PC-9 (cell line): Measurements from ENCODE around the gene NCOR2.

ENCODE experiments used
- EZH2 ChIP-seq: fragments of 200-600 bp; sonication (generic); IDR thresholded peaks from 2 replicates; pipeline ENCODE4 v1.8.0; 2017; ENCODE audit warnings: antibody characterized with exemption, low read depth
- TF ChIP-seq, protein P1 (sequence below): fragments of 200-600 bp; sonication (generic); conservative IDR thresholded peaks from 2 replicates; pipeline ENCODE4 v1.6.1; 2017; ENCODE audit warnings: mixed run types, antibody characterized with exemption, mild to moderate bottlenecking, moderate library complexity

GRCh38 chr12:124541322-124541721, 26.1 kb downstream of the NCOR2 start:
- TF ChIP-seq, protein P1, sequence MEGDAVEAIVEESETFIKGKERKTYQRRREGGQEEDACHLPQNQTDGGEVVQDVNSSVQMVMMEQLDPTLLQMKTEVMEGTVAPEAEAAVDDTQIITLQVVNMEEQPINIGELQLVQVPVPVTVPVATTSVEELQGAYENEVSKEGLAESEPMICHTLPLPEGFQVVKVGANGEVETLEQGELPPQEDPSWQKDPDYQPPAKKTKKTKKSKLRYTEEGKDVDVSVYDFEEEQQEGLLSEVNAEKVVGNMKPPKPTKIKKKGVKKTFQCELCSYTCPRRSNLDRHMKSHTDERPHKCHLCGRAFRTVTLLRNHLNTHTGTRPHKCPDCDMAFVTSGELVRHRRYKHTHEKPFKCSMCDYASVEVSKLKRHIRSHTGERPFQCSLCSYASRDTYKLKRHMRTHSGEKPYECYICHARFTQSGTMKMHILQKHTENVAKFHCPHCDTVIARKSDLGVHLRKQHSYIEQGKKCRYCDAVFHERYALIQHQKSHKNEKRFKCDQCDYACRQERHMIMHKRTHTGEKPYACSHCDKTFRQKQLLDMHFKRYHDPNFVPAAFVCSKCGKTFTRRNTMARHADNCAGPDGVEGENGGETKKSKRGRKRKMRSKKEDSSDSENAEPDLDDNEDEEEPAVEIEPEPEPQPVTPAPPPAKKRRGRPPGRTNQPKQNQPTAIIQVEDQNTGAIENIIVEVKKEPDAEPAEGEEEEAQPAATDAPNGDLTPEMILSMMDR: no peak
- no peak for TF ChIP-seq EZH2
